ENCODE measurements around the gene DNM2. TPM values are rescaled to one million over a fixed set of nuclear protein-coding genes. Genes with fewer than 3 reads are reported as not detected.
A peak's percentile ranks its signal among the peaks of the same experiment; 100 is the strongest.

The DNM2 gene
- polyA plus RNA-seq, 4 donors: 145 to 248 (median 166) TPM

GRCh38 chr19:10763828-10764339, 46.0 kb downstream of the DNM2 start:
- FAIRE-seq: no peak

GRCh38 chr19:10764340-10764894, 46.5 kb downstream of the DNM2 start:
- peaks cover 16 to 67% (median 23%) of the 10 kb centered on the region in 3 donors for H3K4me1 ChIP-seq (ENCODE audit: control insufficient read depth in 3 of 3, insufficient read depth in 2 of 3, low read depth in 1 of 3, low read length in 2 of 3)
- no peak overlapping the region for H3K4me3 ChIP-seq (ENCODE audit: low read depth in 1 of 3, low read length in 3 of 3)
- no peaks in the 10 kb centered on the region for H3K27me3 ChIP-seq (ENCODE audit: control insufficient read depth in 3 of 3, insufficient read depth in 3 of 3, low read length in 3 of 3)
- 33 to 71% (median 44%) methylated on average over 9 of the region's 9 CpGs for WGBS, 3 donors
- H3K36me3 ChIP-seq (ENCODE audit: control insufficient read depth in 3 of 3, insufficient read depth in 2 of 3, low read depth in 1 of 3, low read length in 3 of 3): peaks cover 0 to 93% (median 0%) of the 10 kb centered on the region in 3 donors
- FAIRE-seq: no peak
- H3K9me3 ChIP-seq (ENCODE audit: control insufficient read depth in 2 of 2, insufficient read depth in 1 of 2, low read depth in 1 of 2, low read length in 1 of 2): no peaks in the 10 kb centered on the region
- DNase-seq: peak; percentile 88 to 96
- peak overlapping the region; percentile 91 to 94 (median 92) for H3K27ac ChIP-seq (ENCODE audit: low read depth in 1 of 3, low read length in 2 of 3)

More at GRCh38 chr19:10763828-10764339, 46.0 kb downstream of the DNM2 start:
- WGBS, 3 donors: 69 to 74% (median 72%) methylated on average over 9 to 11 of the region's 11 CpGs
- H3K36me3 ChIP-seq (ENCODE audit: control insufficient read depth in 3 of 3, insufficient read depth in 2 of 3, low read depth in 1 of 3, low read length in 3 of 3): peaks cover 0 to 91% (median 0%) of the 10 kb centered on the region in 3 donors
- H3K9me3 ChIP-seq (ENCODE audit: control insufficient read depth in 2 of 2, insufficient read depth in 1 of 2, low read depth in 1 of 2, low read length in 1 of 2): no peaks in the 10 kb centered on the region
- no peak overlapping the region for H3K4me3 ChIP-seq (ENCODE audit: low read depth in 1 of 3, low read length in 3 of 3)
- DNase-seq: no peak
- H3K27ac ChIP-seq (ENCODE audit: low read depth in 1 of 3, low read length in 2 of 3): peak overlapping the region; percentile 91 to 94 (median 92)
- H3K4me1 ChIP-seq (ENCODE audit: control insufficient read depth in 3 of 3, insufficient read depth in 2 of 3, low read depth in 1 of 3, low read length in 2 of 3): peaks cover 18 to 65% (median 26%) of the 10 kb centered on the region in 3 donors
- no peaks in the 10 kb centered on the region for H3K27me3 ChIP-seq (ENCODE audit: control insufficient read depth in 3 of 3, insufficient read depth in 3 of 3, low read length in 3 of 3)

GRCh38 chr19:10766049-10766623, 48.3 kb downstream of the DNM2 start:
- FAIRE-seq (no peak), DNase-seq (no peak)
- H3K4me3 ChIP-seq (ENCODE audit: low read depth in 1 of 3, low read length in 3 of 3): no peak overlapping the region
- 73 to 87% (median 87%) methylated on average over 9 of the region's 9 CpGs for WGBS, 3 donors
- no peaks in the 10 kb centered on the region for H3K27me3 ChIP-seq (ENCODE audit: control insufficient read depth in 3 of 3, insufficient read depth in 3 of 3, low read length in 3 of 3)
- peaks cover 0 to 93% (median 3%) of the 10 kb centered on the region in 3 donors for H3K36me3 ChIP-seq (ENCODE audit: control insufficient read depth in 3 of 3, insufficient read depth in 2 of 3, low read depth in 1 of 3, low read length in 3 of 3)
- no peaks in the 10 kb centered on the region for H3K9me3 ChIP-seq (ENCODE audit: control insufficient read depth in 2 of 2, insufficient read depth in 1 of 2, low read depth in 1 of 2, low read length in 1 of 2)
- H3K4me1 ChIP-seq (ENCODE audit: control insufficient read depth in 3 of 3, insufficient read depth in 2 of 3, low read depth in 1 of 3, low read length in 2 of 3): peaks cover 15 to 61% (median 16%) of the 10 kb centered on the region in 3 donors
- H3K27ac ChIP-seq (ENCODE audit: low read depth in 1 of 3, low read length in 2 of 3): peak overlapping the region in 2 of 3 donors; percentile 40 to 52

- no peaks in the 10 kb centered on the region for H3K27me3 ChIP-seq (ENCODE audit: control insufficient read depth in 3 of 3, insufficient read depth in 3 of 3, low read length in 3 of 3)
- WGBS, 3 donors: 22 to 58% (median 29%) methylated on average over 9 to 10 of the region's 10 CpGs
- H3K36me3 ChIP-seq (ENCODE audit: control insufficient read depth in 3 of 3, insufficient read depth in 2 of 3, low read depth in 1 of 3, low read length in 3 of 3): peaks cover 0 to 87% (median 6%) of the 10 kb centered on the region in 3 donors
- peak in 1 of 2 donors; percentile 39 for DNase-seq
- no peaks in the 10 kb centered on the region for H3K9me3 ChIP-seq (ENCODE audit: control insufficient read depth in 2 of 2, insufficient read depth in 1 of 2, low read depth in 1 of 2, low read length in 1 of 2)
- FAIRE-seq: no peak
- peaks cover 13 to 61% (median 15%) of the 10 kb centered on the region in 3 donors for H3K4me1 ChIP-seq (ENCODE audit: control insufficient read depth in 3 of 3, insufficient read depth in 2 of 3, low read depth in 1 of 3, low read length in 2 of 3)
- H3K4me3 ChIP-seq (ENCODE audit: low read depth in 1 of 3, low read length in 3 of 3): no peak overlapping the region
- peak overlapping the region; percentile 32 to 52 (median 40) for H3K27ac ChIP-seq (ENCODE audit: low read depth in 1 of 3, low read length in 2 of 3)
These were observed 48.9 kb downstream of the DNM2 start for GRCh38 chr19:10766671-10767201.

- 89 to 93% (median 90%) methylated on average over 10 of the region's 10 CpGs for WGBS, 3 donors
- no peak overlapping the region for H3K27ac ChIP-seq (ENCODE audit: low read depth in 1 of 3, low read length in 2 of 3)
- H3K4me3 ChIP-seq (ENCODE audit: low read depth in 1 of 3, low read length in 3 of 3): no peak overlapping the region
- H3K27me3 ChIP-seq (ENCODE audit: control insufficient read depth in 3 of 3, insufficient read depth in 3 of 3, low read length in 3 of 3): no peaks in the 10 kb centered on the region
- no peaks in the 10 kb centered on the region for H3K9me3 ChIP-seq (ENCODE audit: control insufficient read depth in 2 of 2, insufficient read depth in 1 of 2, low read depth in 1 of 2, low read length in 1 of 2)
- peaks cover 0 to 85% (median 8%) of the 10 kb centered on the region in 3 donors for H3K36me3 ChIP-seq (ENCODE audit: control insufficient read depth in 3 of 3, insufficient read depth in 2 of 3, low read depth in 1 of 3, low read length in 3 of 3)
- peaks cover 11 to 55% (median 15%) of the 10 kb centered on the region in 3 donors for H3K4me1 ChIP-seq (ENCODE audit: control insufficient read depth in 3 of 3, insufficient read depth in 2 of 3, low read depth in 1 of 3, low read length in 2 of 3)
- DNase-seq (no peak), FAIRE-seq (no peak)
These were observed 49.8 kb downstream of the DNM2 start for GRCh38 chr19:10767726-10768125.

- DNase-seq (no peak), FAIRE-seq (no peak)
- Histone ChIP-seq H3K36me3 (ENCODE audit: control insufficient read depth in 3 of 3, insufficient read depth in 2 of 3, low read depth in 1 of 3, low read length in 3 of 3) (peaks cover 0 to 87% (median 8%) of the 10 kb centered on the region in 3 donors), H3K4me1 (ENCODE audit: control insufficient read depth in 3 of 3, insufficient read depth in 2 of 3, low read depth in 1 of 3, low read length in 2 of 3) (peaks cover 11 to 51% (median 14%) of the 10 kb centered on the region in 3 donors), H3K4me3 (ENCODE audit: low read depth in 1 of 3, low read length in 3 of 3) (no peak overlapping the region), H3K9me3 (ENCODE audit: control insufficient read depth in 2 of 2, insufficient read depth in 1 of 2, low read depth in 1 of 2, low read length in 1 of 2) (no peaks in the 10 kb centered on the region), H3K27ac (ENCODE audit: low read depth in 1 of 3, low read length in 2 of 3) (no peak overlapping the region), H3K27me3 (ENCODE audit: control insufficient read depth in 3 of 3, insufficient read depth in 3 of 3, low read length in 3 of 3) (no peaks in the 10 kb centered on the region)
- WGBS, 3 donors: 86 to 92% (median 89%) methylated on average over 11 of the region's 11 CpGs
These were observed 50.5 kb downstream of the DNM2 start for GRCh38 chr19:10768369-10768768.

- Histone ChIP-seq H3K27me3 (ENCODE audit: control insufficient read depth in 3 of 3, insufficient read depth in 3 of 3, low read length in 3 of 3) (no peaks in the 10 kb centered on the region), H3K36me3 (ENCODE audit: control insufficient read depth in 3 of 3, insufficient read depth in 2 of 3, low read depth in 1 of 3, low read length in 3 of 3) (peaks cover 0 to 87% (median 8%) of the 10 kb centered on the region in 3 donors), H3K9me3 (ENCODE audit: control insufficient read depth in 2 of 2, insufficient read depth in 1 of 2, low read depth in 1 of 2, low read length in 1 of 2) (no peaks in the 10 kb centered on the region), H3K4me3 (ENCODE audit: low read depth in 1 of 3, low read length in 3 of 3) (no peak overlapping the region), H3K27ac (ENCODE audit: low read depth in 1 of 3, low read length in 2 of 3) (peak overlapping the region in 2 of 3 donors; percentile 5 to 55), H3K4me1 (ENCODE audit: control insufficient read depth in 3 of 3, insufficient read depth in 2 of 3, low read depth in 1 of 3, low read length in 2 of 3) (peaks cover 6 to 45% (median 9%) of the 10 kb centered on the region in 3 donors)
- no peak for DNase-seq
- no peak for FAIRE-seq
- WGBS, 3 donors: 85 to 92% (median 90%) methylated on average over 6 of the region's 6 CpGs
These were observed 51.1 kb downstream of the DNM2 start for GRCh38 chr19:10768936-10769335.

Data from small intestine (tissue), 7 donors.